Anterior cingulate cortex (tissue), 58 donors: ENCODE measurements around the gene SAGE1.
A peak's percentile ranks its signal among the peaks of the same experiment; 100 is the strongest.
"Not testable (repeated sequence)": the region's sequence is repeated elsewhere in the genome, so short reads cannot be mapped to it uniquely, and the experiment has no call there.

Experiments
- DNase-seq, 58 donors: peaks; one replicate each; lab custom pipeline; 2025; lab: John Stamatoyannopoulos, UW

The SAGE1 gene

GRCh38 chrX:135893294-135893817, at the start of gene SAGE1, which contains the start of gene CT45A10:
Gene SAGE1 (plus strand): TSS chrX:135893716. CDS start chrX:135896243, 2,527 bp downstream.
Gene CT45A10 (minus strand): TSS chrX:135893444. CDS start chrX:135885344, 8,100 bp downstream.
- DNase-seq = no peak

- DNase-seq = not testable (repeated sequence)
Measured at GRCh38 chrX:135854438-135854837, 39.1 kb upstream of the SAGE1 start, which contains the start of gene CT45A8. Gene CT45A8 (minus strand): TSS chrX:135854538. CDS start chrX:135850783, 3,755 bp downstream.

- DNase-seq = not testable (repeated sequence)
Measured at GRCh38 chrX:135871712-135872111, 21.8 kb upstream of the SAGE1 start, which contains the start of gene CT45A9. Gene CT45A9 (minus strand): TSS chrX:135871812. CDS start chrX:135868061, 3,751 bp downstream.

- not testable (repeated sequence) for DNase-seq
Measured at GRCh38 chrX:135882741-135883140, 10.8 kb upstream of the SAGE1 start.

GRCh38 chrX:135888230-135888629, 5.3 kb upstream of the SAGE1 start:
- DNase-seq = not testable (repeated sequence)

- DNase-seq = not testable (repeated sequence)
Measured at GRCh38 chrX:135888976-135889375, 4.5 kb upstream of the SAGE1 start.

- no peak for DNase-seq
Measured at GRCh38 chrX:135890087-135890585, 3.4 kb upstream of the SAGE1 start.

GRCh38 chrX:135892781-135893180, 735 bp upstream of the SAGE1 start:
- no peak for DNase-seq

GRCh38 chrX:135910251-135910650, 16.7 kb downstream of the SAGE1 start:
- no peak for DNase-seq

GRCh38 chrX:135914404-135914803, 20.9 kb downstream of the SAGE1 start:
- DNase-seq = no peak

GRCh38 chrX:135920516-135920915, 27.0 kb downstream of the SAGE1 start:
- DNase-seq = not testable (repeated sequence)

GRCh38 chrX:135923353-135923752, 29.8 kb downstream of the SAGE1 start:
- DNase-seq = no peak

GRCh38 chrX:135927897-135928296, 34.4 kb downstream of the SAGE1 start:
- no peak for DNase-seq

GRCh38 chrX:135931644-135932487, 38.4 kb downstream of the SAGE1 start:
- DNase-seq = peak in 25 of 58 donors; percentile 0 to 38 (median 1)

GRCh38 chrX:135944486-135944885, 51.0 kb downstream of the SAGE1 start:
- no peak for DNase-seq

- no peak for DNase-seq
Measured at GRCh38 chrX:135951291-135951690, 57.8 kb downstream of the SAGE1 start.
